Gastrocnemius medialis (tissue), 4 donors: ENCODE data around the gene SIRT5. TPM values are rescaled to one million over a fixed set of nuclear protein-coding genes. Genes with fewer than 3 reads are reported as not detected.

Source experiments
- ATAC-seq, 2 donors: fragments of 150-250 bp; one replicate each; pipeline ENCODE4 v1.9.1; 2016
- DNase-seq, 2 donors: peaks; one replicate each; pipeline ENCODE4 v3.0.0-alpha.2; 2019
- H3K27ac ChIP-seq, 4 donors: fragments of 200-600 bp; sonication (generic); 1 replicate in 1 of 4; 2 replicates in 3 of 4; pipeline ENCODE4 v1.5.1; 2016 to 2018; ENCODE audit warnings: mild to moderate bottlenecking in 2 of 4, moderate library complexity in 1 of 4
- H3K27me3 ChIP-seq, 3 donors: fragments of 200-600 bp; sonication (generic) in 2 of 3; 1 replicate in 1 of 3; 2 replicates in 2 of 3; pipeline versions ENCODE4 v1.5.1 to v1.6.0; 2016 to 2019; ENCODE audit warnings: mild to moderate bottlenecking in 1 of 3, moderate library complexity in 1 of 3
- H3K36me3 ChIP-seq, 2 donors: fragments of 200-600 bp; sonication (generic) in 1 of 2; one replicate each; pipeline ENCODE4 v1.5.1; 2017 to 2018
- H3K4me1 ChIP-seq, 2 donors: fragments of 200-600 bp; sonication (generic) in 1 of 2; one replicate each; pipeline ENCODE4 v1.5.1; 2016 to 2017; ENCODE audit warnings: mild to moderate bottlenecking in 2 of 2
- H3K4me3 ChIP-seq, 4 donors: fragments of 200-600 bp; sonication (generic) in 3 of 4; 1 replicate in 1 of 4; 2 replicates in 3 of 4; pipeline ENCODE4 v1.5.1; 2016 to 2019; ENCODE audit warnings: mild to moderate bottlenecking in 2 of 4
- H3K9me3 ChIP-seq, 3 donors: fragments of 200-600 bp; sonication (generic) in 2 of 3; 1 replicate in 1 of 3; 2 replicates in 2 of 3; pipeline ENCODE4 v1.5.1; 2016 to 2019
- CTCF ChIP-seq, 5 experiments: fragments of 450-650 bp in 3 of 5; fragments of 200-600 bp in 2 of 5; sonication (generic) in 2 of 5; IDR thresholded peaks in 4 of 5; conservative IDR thresholded peaks in 1 of 5; 1 replicate in 4 of 5; 2 replicates in 1 of 5; pipeline ENCODE4 v1.5.1; 2016 to 2019; ENCODE audit warnings: antibody characterized with exemption in 5 of 5, mild to moderate bottlenecking in 3 of 5, moderate library complexity in 3 of 5
- POLR2A ChIP-seq, 2 donors: fragments of 450-650 bp; IDR thresholded peaks; one replicate each; pipeline ENCODE4 v1.6.1; 2017; ENCODE audit warnings: antibody characterized with exemption in 2 of 2, mild to moderate bottlenecking in 2 of 2, moderate library complexity in 2 of 2
- in situ Hi-C, 4 donors: fragments of 200-750 bp; cut with MboI; loops; one replicate each; pipeline versions ENCODE4 v1.15.0 to v1.8.0; 2017; ENCODE audit warnings: low sequenced_read_pairs in 4 of 4
- intact Hi-C: fragments of 100-400 bp; cut with DNase I; formaldehyde crosslinking; loops from one replicate; pipeline ENCODE4 v1.15.1; 2023; ENCODE audit warnings: low total_unique reads
- total RNA-seq, 4 donors: library from RNA; depleted of rRNA; stranded (reverse); fragments of >200 nt; gene quantifications; one replicate each; pipeline versions ENCODE4 v1.1.0 to v1.2.3, GENCODE V29; 2016

Gene SIRT5
- total RNA-seq, 4 donors from 2014 or later = 16.1 to 18.0 (median 17.0) TPM

GRCh38 chr6:13593103-13593502 is 18.7 kb downstream of the SIRT5 start:
- intact Hi-C loops (no loop called here), in situ Hi-C loops (no loop called here)
- Histone ChIP-seq H3K36me3 (peaks cover 2 to 75% of the 10 kb centered on the region in 2 donors), H3K4me3 (no peak overlapping the region), H3K4me1 (no peaks in the 10 kb centered on the region), H3K27me3 (no peaks in the 10 kb centered on the region), H3K27ac (no peak overlapping the region), H3K9me3 (no peaks in the 10 kb centered on the region)
- no peak for DNase-seq
- TF ChIP-seq POLR2A (IDR thresholded peaks at IDR 0.05) (no peak), CTCF (IDR thresholded peaks at IDR 0.05 in 4 of 5, conservative IDR thresholded peaks at IDR 0.05 in 1 of 5) (no peak)
- ATAC-seq = no peak

- in situ Hi-C loops (no loop called here), intact Hi-C loops (no loop called here)
- no peak for DNase-seq
- no peak overlapping the region for H3K27ac ChIP-seq
- no peaks in the 10 kb centered on the region for H3K27me3 ChIP-seq
- ATAC-seq = no peak
- H3K4me3 ChIP-seq = no peak overlapping the region
- H3K4me1 ChIP-seq = no peaks in the 10 kb centered on the region
- H3K36me3 ChIP-seq = peaks cover 2 to 76% of the 10 kb centered on the region in 2 donors
- no peak for TF ChIP-seq POLR2A (IDR thresholded peaks at IDR 0.05)
- no peak for TF ChIP-seq CTCF (IDR thresholded peaks at IDR 0.05 in 4 of 5, conservative IDR thresholded peaks at IDR 0.05 in 1 of 5)
- no peaks in the 10 kb centered on the region for H3K9me3 ChIP-seq
Measured at GRCh38 chr6:13593720-13594119, 19.3 kb downstream of the SIRT5 start.

GRCh38 chr6:13597073-13597472 is 22.7 kb downstream of the SIRT5 start:
- Histone ChIP-seq H3K27me3 (no peaks in the 10 kb centered on the region), H3K4me1 (no peaks in the 10 kb centered on the region), H3K4me3 (no peak overlapping the region), H3K36me3 (peaks cover 2 to 83% of the 10 kb centered on the region in 2 donors), H3K27ac (no peak overlapping the region), H3K9me3 (no peaks in the 10 kb centered on the region)
- intact Hi-C loops (no loop called here), in situ Hi-C loops (no loop called here)
- no peak for TF ChIP-seq CTCF (IDR thresholded peaks at IDR 0.05 in 4 of 5, conservative IDR thresholded peaks at IDR 0.05 in 1 of 5)
- TF ChIP-seq POLR2A (IDR thresholded peaks at IDR 0.05) = no peak
- DNase-seq = no peak
- ATAC-seq = no peak

GRCh38 chr6:13600036-13600435 is 25.6 kb downstream of the SIRT5 start:
- Histone ChIP-seq H3K27ac (no peak overlapping the region), H3K36me3 (peaks cover 2 to 77% of the 10 kb centered on the region in 2 donors), H3K9me3 (no peaks in the 10 kb centered on the region), H3K4me3 (no peak overlapping the region), H3K27me3 (no peaks in the 10 kb centered on the region), H3K4me1 (no peaks in the 10 kb centered on the region)
- in situ Hi-C loops (loop anchor here in 1 of 4 donors (25.0 kb wide), 1 partner anchor 112 kb away; the partner anchor contains the start of gene RANBP9), intact Hi-C loops (no loop called here)
- ATAC-seq (no peak), DNase-seq (no peak)
- TF ChIP-seq POLR2A (IDR thresholded peaks at IDR 0.05) (no peak), CTCF (IDR thresholded peaks at IDR 0.05 in 4 of 5, conservative IDR thresholded peaks at IDR 0.05 in 1 of 5) (no peak)

GRCh38 chr6:13604135-13604534 is 29.7 kb downstream of the SIRT5 start:
- H3K9me3 ChIP-seq = no peaks in the 10 kb centered on the region
- in situ Hi-C loops = loop anchor here in 1 of 4 donors (25.0 kb wide), 1 partner anchor 108 kb away; the partner anchor contains the start of gene RANBP9
- H3K4me1 ChIP-seq = no peaks in the 10 kb centered on the region

More at GRCh38 chr6:13604135-13604534, 29.7 kb downstream of the SIRT5 start:
- DNase-seq (no peak), ATAC-seq (no peak)
- no peaks in the 10 kb centered on the region for H3K27me3 ChIP-seq
- intact Hi-C loops = no loop called here
- peaks cover 0 to 68% of the 10 kb centered on the region in 2 donors for H3K36me3 ChIP-seq
- no peak overlapping the region for H3K4me3 ChIP-seq
- H3K27ac ChIP-seq = peak overlapping the region in 1 of 4 donors; percentile 26
- TF ChIP-seq CTCF (IDR thresholded peaks at IDR 0.05 in 4 of 5, conservative IDR thresholded peaks at IDR 0.05 in 1 of 5) = no peak
- TF ChIP-seq POLR2A (IDR thresholded peaks at IDR 0.05) = no peak
